Stimulated activated CD8-positive, alpha-beta memory T cell treated with anti-CD3 and anti-CD28 coated beads, Interleukin-12 subunit alpha, Interleukin-12 subunit beta, amount 100 ng/mL, for 4 hours (primary cell): ENCODE results near the gene GNPTAB.

Experiments
- DNase-seq: peaks from one replicate; pipeline ENCODE4 v3.0.0-alpha.2; 2020; ENCODE audit warnings: low read depth

Gene GNPTAB

GRCh38 chr12:101696251-101697196, 134.2 kb downstream of the GNPTAB start:
- DNase-seq: no peak

DNA sequence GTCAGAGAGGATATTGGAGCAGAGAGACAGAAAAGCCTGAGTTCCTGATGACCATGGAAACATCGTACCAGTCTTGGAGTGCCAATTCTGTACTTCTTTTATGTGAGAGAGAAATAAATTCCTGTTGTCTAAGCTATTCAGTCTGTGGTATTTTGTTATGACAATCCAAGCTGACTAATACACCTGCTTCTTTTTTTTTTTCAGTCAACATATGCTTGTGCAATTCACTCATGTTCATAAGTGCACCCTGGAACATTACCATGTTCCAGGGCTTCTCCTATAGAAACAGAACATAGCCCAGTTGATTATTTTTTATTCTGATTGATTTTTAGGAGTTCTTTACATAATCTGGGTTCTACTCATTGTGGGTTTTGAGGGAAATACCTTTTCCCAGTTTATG, 135.1 kb downstream of the GNPTAB start:
- DNase-seq: no peak
